NT2/D1 (cell line): ENCODE results near the gene PITPNM3.

ENCODE experiments used
- DNase-seq: peaks from one replicate; pipeline ENCODE4 v3.0.0-alpha.2; 2011; ENCODE audit warnings: low read depth, low spot score
- H3K27me3 ChIP-seq: 2 replicates; pipeline ENCODE4 v1.6.0; 2011; ENCODE audit warnings: mild to moderate bottlenecking; ENCODE audit not compliant: insufficient read length, insufficient read depth
- H3K36me3 ChIP-seq: 2 replicates; pipeline ENCODE4 v1.6.1; 2011; ENCODE audit warnings: mild to moderate bottlenecking, low read length, mixed read lengths; ENCODE audit not compliant: insufficient read depth, insufficient read length
- H3K4me1 ChIP-seq: 2 replicates; pipeline ENCODE4 v1.5.1; 2011; ENCODE audit not compliant: insufficient read depth, insufficient read length
- H3K4me3 ChIP-seq: 2 replicates; pipeline ENCODE4 v1.5.1; 2011; ENCODE audit warnings: low read depth; ENCODE audit not compliant: insufficient read length
- H3K9ac ChIP-seq: 2 replicates; pipeline ENCODE4 v1.6.0; 2011; ENCODE audit warnings: low read depth; ENCODE audit not compliant: insufficient read length
- H3K9me3 ChIP-seq: 2 replicates; pipeline ENCODE4 v1.5.1; 2011; ENCODE audit warnings: mild to moderate bottlenecking, low read length; ENCODE audit not compliant: insufficient read depth
- SUZ12 ChIP-seq: IDR thresholded peaks from 2 replicates; pipeline ENCODE4 v1.6.1; 2011; ENCODE audit not compliant: insufficient read length, insufficient read depth; ENCODE audit errors: extremely low read depth
- YY1 ChIP-seq: IDR thresholded peaks from 2 replicates; pipeline ENCODE4 v1.6.1; 2011; ENCODE audit not compliant: insufficient read length, insufficient read depth
- ZNF274 ChIP-seq: IDR thresholded peaks from 2 replicates; pipeline ENCODE4 v1.6.1; 2011; ENCODE audit warnings: mild to moderate bottlenecking, low read depth, low read length

Gene PITPNM3

GRCh38 chr17:6477831-6478383, 78.4 kb downstream of the PITPNM3 start:
- no peak overlapping the region for H3K4me3 ChIP-seq

DNA sequence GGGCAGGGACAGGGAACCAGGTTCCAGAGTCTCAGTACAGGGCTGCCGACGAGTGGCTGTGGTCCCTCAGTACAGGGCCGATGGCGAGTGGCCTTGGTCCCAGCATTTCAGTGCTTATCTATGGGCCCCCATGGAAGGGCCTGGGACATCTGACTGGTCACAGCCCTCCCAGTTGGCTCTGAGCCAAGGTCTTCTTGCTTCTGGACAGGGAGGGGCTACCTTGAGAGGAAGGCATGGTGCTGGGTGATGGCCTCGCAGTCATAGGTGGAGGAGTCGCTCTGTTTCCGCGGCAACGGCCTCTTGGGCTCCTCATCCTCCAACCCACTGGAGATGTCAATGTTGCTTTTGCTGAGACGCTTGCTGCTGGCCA, 79.6 kb downstream of the PITPNM3 start:
- H3K36me3 ChIP-seq, result no peaks in the 10 kb centered on the region
- H3K9me3 ChIP-seq, result no peaks in the 10 kb centered on the region
- H3K27me3 ChIP-seq, result no peaks in the 10 kb centered on the region
- TF ChIP-seq YY1 (no peak), SUZ12 (no peak), ZNF274 (no peak)
- peaks cover 27% of the 10 kb centered on the region for H3K4me1 ChIP-seq
- no peak overlapping the region for H3K4me3 ChIP-seq
- no peak overlapping the region for H3K9ac ChIP-seq
- no peak for DNase-seq

More at GRCh38 chr17:6477831-6478383, 78.4 kb downstream of the PITPNM3 start:
- H3K4me1 ChIP-seq, result peaks cover 17% of the 10 kb centered on the region
- H3K36me3 ChIP-seq, result no peaks in the 10 kb centered on the region
- no peaks in the 10 kb centered on the region for H3K27me3 ChIP-seq
- no peaks in the 10 kb centered on the region for H3K9me3 ChIP-seq
- TF ChIP-seq YY1, result no peak
- no peak for TF ChIP-seq ZNF274
- TF ChIP-seq SUZ12, result no peak
- DNase-seq, result no peak
- H3K9ac ChIP-seq, result no peak overlapping the region

DNA sequence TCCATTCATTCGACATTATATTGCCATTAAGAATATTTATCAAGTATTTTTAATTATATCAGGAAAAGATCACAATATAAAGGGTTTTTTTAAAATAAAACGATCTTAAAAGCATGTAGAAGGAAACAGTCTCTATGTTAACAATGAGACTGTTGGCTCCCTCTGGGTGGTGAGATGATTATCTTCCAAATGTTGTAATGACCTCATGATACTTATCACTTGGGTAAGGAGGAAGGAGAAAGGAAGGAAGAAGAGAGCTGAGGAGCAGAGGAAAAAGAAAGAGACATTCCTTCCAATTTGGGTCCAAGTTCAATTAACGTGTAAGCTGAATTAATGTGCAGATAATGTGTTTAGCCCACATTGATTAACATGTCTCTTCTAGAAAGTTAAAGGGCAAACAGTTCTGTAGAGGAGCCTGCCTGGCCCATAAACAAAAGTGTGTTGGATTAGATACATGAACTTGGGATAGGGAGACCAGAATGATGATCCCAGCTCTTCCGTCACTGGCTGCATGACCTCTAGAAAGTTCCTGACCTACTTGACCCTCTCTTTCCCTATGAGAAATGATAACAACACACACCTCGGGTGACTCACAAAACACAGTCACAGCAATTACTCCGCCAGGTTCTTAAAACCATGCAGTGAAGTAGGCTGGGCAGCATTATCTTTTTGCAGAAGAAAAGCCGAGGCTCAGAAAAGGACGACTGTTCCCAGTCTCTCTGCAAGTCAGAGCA, 80.1 kb downstream of the PITPNM3 start:
- H3K9ac ChIP-seq, result no peak overlapping the region

GRCh38 chr17:6475411-6475810, 80.9 kb downstream of the PITPNM3 start:
- Histone ChIP-seq H3K36me3 (no peaks in the 10 kb centered on the region), H3K4me3 (no peak overlapping the region), H3K27me3 (no peaks in the 10 kb centered on the region), H3K9me3 (no peaks in the 10 kb centered on the region), H3K9ac (no peak overlapping the region), H3K4me1 (peaks cover 37% of the 10 kb centered on the region)
- DNase-seq, result no peak
- TF ChIP-seq SUZ12, result no peak
- TF ChIP-seq YY1, result no peak
- no peak for TF ChIP-seq ZNF274

More for the DNA sequence above, 80.1 kb downstream of the PITPNM3 start:
- no peaks in the 10 kb centered on the region for H3K36me3 ChIP-seq
- H3K27me3 ChIP-seq, result no peaks in the 10 kb centered on the region
- peaks cover 29% of the 10 kb centered on the region for H3K4me1 ChIP-seq
- H3K4me3 ChIP-seq, result no peak overlapping the region
- no peak for TF ChIP-seq SUZ12
- no peak for TF ChIP-seq YY1
- no peak for TF ChIP-seq ZNF274
- no peak for DNase-seq
- no peaks in the 10 kb centered on the region for H3K9me3 ChIP-seq

DNA sequence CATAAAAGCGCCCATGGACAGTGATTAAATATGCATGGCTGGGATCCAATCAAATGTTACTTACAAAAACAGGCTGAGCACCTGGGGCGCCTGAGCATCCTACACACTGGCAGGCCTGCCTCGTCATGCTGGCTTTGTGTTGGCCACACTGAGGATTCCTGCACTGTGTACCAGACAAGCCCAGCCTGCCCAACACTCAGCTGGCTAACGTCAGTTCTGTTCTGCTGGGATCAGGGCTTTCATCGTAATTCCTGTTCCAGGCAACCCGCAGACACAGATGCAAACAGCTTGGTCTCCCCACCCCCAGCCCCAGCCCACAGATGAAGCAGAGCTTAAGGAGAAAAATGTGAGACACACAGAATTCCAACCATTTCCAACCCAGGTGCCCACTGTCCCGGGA, 81.4 kb downstream of the PITPNM3 start:
- no peak for DNase-seq
- Histone ChIP-seq H3K9me3 (no peaks in the 10 kb centered on the region), H3K27me3 (no peaks in the 10 kb centered on the region), H3K9ac (no peak overlapping the region), H3K36me3 (no peaks in the 10 kb centered on the region), H3K4me1 (peaks cover 37% of the 10 kb centered on the region), H3K4me3 (no peak overlapping the region)
- TF ChIP-seq ZNF274 (no peak), YY1 (no peak), SUZ12 (no peak)

DNA sequence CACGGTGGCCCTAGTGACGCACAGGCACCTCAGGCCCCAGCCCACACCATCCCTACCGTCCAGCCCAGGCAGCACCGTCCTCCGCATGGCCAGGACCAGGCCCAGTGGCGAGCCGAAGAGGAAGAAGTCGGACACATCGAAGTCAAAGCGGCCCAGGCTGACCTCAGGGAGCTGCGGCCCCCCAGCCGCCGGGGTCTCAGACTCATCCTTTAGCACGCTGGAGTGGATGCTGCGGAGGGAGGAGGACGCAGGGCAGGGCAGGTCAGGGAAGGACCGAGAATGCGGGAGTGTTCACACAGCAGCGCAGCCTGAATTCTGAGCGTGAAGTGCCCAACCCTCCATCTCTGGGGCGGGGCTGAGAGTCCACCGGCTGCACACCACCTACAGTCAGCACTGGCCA, 82.0 kb downstream of the PITPNM3 start:
- peaks cover 37% of the 10 kb centered on the region for H3K4me1 ChIP-seq
- no peak overlapping the region for H3K4me3 ChIP-seq
- no peaks in the 10 kb centered on the region for H3K9me3 ChIP-seq
- no peak for DNase-seq
- no peak for TF ChIP-seq YY1
- no peak for TF ChIP-seq SUZ12
- no peak for TF ChIP-seq ZNF274
- no peaks in the 10 kb centered on the region for H3K36me3 ChIP-seq
- no peaks in the 10 kb centered on the region for H3K27me3 ChIP-seq
- no peak overlapping the region for H3K9ac ChIP-seq

- peak; percentile 57 for DNase-seq
- H3K27me3 ChIP-seq, result no peaks in the 10 kb centered on the region
- H3K9me3 ChIP-seq, result no peaks in the 10 kb centered on the region
- H3K36me3 ChIP-seq, result no peaks in the 10 kb centered on the region
- TF ChIP-seq SUZ12, result no peak
- TF ChIP-seq ZNF274, result no peak
- TF ChIP-seq YY1, result no peak
- H3K9ac ChIP-seq, result no peak overlapping the region
- peaks cover 37% of the 10 kb centered on the region for H3K4me1 ChIP-seq
- H3K4me3 ChIP-seq, result no peak overlapping the region
These were observed 83.1 kb downstream of the PITPNM3 start for GRCh38 chr17:6473128-6473767.

- Histone ChIP-seq H3K4me3 (no peak overlapping the region), H3K27me3 (no peaks in the 10 kb centered on the region), H3K9ac (peak overlapping the region; percentile 32), H3K36me3 (no peaks in the 10 kb centered on the region), H3K9me3 (no peaks in the 10 kb centered on the region), H3K4me1 (peaks cover 37% of the 10 kb centered on the region)
- TF ChIP-seq ZNF274 (no peak), SUZ12 (no peak)
- no peak for DNase-seq
These were observed 83.8 kb downstream of the PITPNM3 start for GRCh38 chr17:6472517-6472916.
